DND-41 (cell line): ENCODE results near the gene CPXM1.

Experiments used
- EZH2 ChIP-seq: IDR thresholded peaks from 3 replicates; pipeline ENCODE4 v1.6.1; 2012; ENCODE audit warnings: borderline replicate concordance, low read depth, mild to moderate bottlenecking, moderate library complexity, low read length, inconsistent platforms; ENCODE audit not compliant: severe bottlenecking
- TF ChIP-seq, protein P1 (sequence below): IDR thresholded peaks from 2 replicates; pipeline ENCODE4 v1.5.1; 2012; ENCODE audit warnings: borderline replicate concordance, low read length, moderate library complexity, mild to moderate bottlenecking; ENCODE audit not compliant: poor library complexity, severe bottlenecking; ENCODE audit errors: extremely low read depth

DNA sequence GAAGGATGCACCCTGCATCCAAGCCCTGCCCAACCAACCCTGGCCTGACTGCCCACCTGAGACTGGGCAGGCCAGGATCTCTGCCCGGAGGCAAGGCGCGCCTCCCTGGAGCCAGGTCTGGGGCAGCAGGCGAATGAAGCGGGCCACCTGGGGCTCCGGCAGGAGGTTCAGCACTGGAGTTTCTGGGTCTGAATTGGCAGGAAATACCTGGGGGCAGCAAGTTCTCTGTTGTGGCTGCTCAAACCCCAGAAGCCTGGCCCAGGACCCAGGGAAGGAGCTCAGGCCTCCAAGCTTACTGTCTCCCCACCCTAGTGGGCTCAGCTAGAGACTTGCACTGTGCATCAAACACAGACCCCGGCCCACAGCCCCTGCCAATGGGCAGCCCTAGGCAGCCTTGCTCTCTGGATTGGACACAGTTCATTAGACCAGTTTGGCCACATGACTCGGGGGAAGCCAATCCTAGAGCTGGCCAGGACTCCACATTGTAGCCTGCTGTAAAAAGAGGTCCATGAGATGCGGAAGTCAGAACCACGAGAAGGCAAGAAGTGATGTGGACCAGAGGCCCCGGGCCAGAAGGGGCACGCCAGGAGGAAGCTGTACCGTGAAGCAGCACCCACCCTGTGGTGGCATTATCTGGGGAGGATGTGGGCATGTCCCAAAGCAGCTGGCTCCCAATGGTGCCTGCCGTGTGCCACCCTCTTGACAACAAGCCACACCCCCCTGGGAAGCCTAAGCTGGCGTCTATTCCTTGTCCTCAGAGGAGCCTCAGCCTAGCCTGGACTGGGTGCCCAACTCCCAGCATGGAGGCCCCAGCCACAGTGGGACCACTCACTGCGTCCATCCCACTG, 3.1 kb downstream of the CPXM1 start:
- TF ChIP-seq, protein P1, sequence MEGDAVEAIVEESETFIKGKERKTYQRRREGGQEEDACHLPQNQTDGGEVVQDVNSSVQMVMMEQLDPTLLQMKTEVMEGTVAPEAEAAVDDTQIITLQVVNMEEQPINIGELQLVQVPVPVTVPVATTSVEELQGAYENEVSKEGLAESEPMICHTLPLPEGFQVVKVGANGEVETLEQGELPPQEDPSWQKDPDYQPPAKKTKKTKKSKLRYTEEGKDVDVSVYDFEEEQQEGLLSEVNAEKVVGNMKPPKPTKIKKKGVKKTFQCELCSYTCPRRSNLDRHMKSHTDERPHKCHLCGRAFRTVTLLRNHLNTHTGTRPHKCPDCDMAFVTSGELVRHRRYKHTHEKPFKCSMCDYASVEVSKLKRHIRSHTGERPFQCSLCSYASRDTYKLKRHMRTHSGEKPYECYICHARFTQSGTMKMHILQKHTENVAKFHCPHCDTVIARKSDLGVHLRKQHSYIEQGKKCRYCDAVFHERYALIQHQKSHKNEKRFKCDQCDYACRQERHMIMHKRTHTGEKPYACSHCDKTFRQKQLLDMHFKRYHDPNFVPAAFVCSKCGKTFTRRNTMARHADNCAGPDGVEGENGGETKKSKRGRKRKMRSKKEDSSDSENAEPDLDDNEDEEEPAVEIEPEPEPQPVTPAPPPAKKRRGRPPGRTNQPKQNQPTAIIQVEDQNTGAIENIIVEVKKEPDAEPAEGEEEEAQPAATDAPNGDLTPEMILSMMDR, result no peak
- TF ChIP-seq EZH2, result no peak
